ENCODE results near the gene ZNF521. TPM values are rescaled to one million over a fixed set of nuclear protein-coding genes. Genes with fewer than 3 reads are reported as not detected.

ZNF521 gene
- total RNA-seq, 1 donor from 2014 or later: 58.7 TPM

- Mint-ChIP-seq H3K27me3 (ENCODE audit: unreplicated experiment) (no peaks in the 10 kb centered on the region), H3K27ac (ENCODE audit: unreplicated experiment) (no peak overlapping the region), H3K4me3 (ENCODE audit: unreplicated experiment) (no peak overlapping the region), H3K4me1 (ENCODE audit: low read depth, unreplicated experiment) (peaks cover 6% of the 10 kb centered on the region), H3K9me3 (ENCODE audit: unreplicated experiment) (no peaks in the 10 kb centered on the region), H3K36me3 (ENCODE audit: unreplicated experiment) (no peaks in the 10 kb centered on the region)
- no peak for DNase-seq
- TF ChIP-seq, protein P1, sequence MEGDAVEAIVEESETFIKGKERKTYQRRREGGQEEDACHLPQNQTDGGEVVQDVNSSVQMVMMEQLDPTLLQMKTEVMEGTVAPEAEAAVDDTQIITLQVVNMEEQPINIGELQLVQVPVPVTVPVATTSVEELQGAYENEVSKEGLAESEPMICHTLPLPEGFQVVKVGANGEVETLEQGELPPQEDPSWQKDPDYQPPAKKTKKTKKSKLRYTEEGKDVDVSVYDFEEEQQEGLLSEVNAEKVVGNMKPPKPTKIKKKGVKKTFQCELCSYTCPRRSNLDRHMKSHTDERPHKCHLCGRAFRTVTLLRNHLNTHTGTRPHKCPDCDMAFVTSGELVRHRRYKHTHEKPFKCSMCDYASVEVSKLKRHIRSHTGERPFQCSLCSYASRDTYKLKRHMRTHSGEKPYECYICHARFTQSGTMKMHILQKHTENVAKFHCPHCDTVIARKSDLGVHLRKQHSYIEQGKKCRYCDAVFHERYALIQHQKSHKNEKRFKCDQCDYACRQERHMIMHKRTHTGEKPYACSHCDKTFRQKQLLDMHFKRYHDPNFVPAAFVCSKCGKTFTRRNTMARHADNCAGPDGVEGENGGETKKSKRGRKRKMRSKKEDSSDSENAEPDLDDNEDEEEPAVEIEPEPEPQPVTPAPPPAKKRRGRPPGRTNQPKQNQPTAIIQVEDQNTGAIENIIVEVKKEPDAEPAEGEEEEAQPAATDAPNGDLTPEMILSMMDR (IDR thresholded peaks at IDR 0.05; ENCODE audit: partially characterized antibody, unreplicated experiment): no peak
Measured at GRCh38 chr18:25240420-25240770, 111.6 kb downstream of the ZNF521 start.

GRCh38 chr18:25239581-25240419, 112.2 kb downstream of the ZNF521 start:
- Mint-ChIP-seq H3K9me3 (ENCODE audit: unreplicated experiment) (no peaks in the 10 kb centered on the region), H3K27me3 (ENCODE audit: unreplicated experiment) (no peaks in the 10 kb centered on the region), H3K27ac (ENCODE audit: unreplicated experiment) (no peak overlapping the region), H3K36me3 (ENCODE audit: unreplicated experiment) (no peaks in the 10 kb centered on the region), H3K4me1 (ENCODE audit: low read depth, unreplicated experiment) (peaks cover 6% of the 10 kb centered on the region), H3K4me3 (ENCODE audit: unreplicated experiment) (no peak overlapping the region)
- TF ChIP-seq, protein P1 (IDR thresholded peaks at IDR 0.05; ENCODE audit: partially characterized antibody, unreplicated experiment): no peak
- DNase-seq: no peak

GRCh38 chr18:25239151-25239550, 112.8 kb downstream of the ZNF521 start:
- no peak for DNase-seq
- no peak overlapping the region for H3K4me3 Mint-ChIP-seq (ENCODE audit: unreplicated experiment)
- no peaks in the 10 kb centered on the region for H3K27me3 Mint-ChIP-seq (ENCODE audit: unreplicated experiment)
- H3K27ac Mint-ChIP-seq (ENCODE audit: unreplicated experiment): no peak overlapping the region
- H3K36me3 Mint-ChIP-seq (ENCODE audit: unreplicated experiment): no peaks in the 10 kb centered on the region
- no peaks in the 10 kb centered on the region for H3K9me3 Mint-ChIP-seq (ENCODE audit: unreplicated experiment)
- H3K4me1 Mint-ChIP-seq (ENCODE audit: low read depth, unreplicated experiment): peaks cover 6% of the 10 kb centered on the region
- TF ChIP-seq, protein P1 (IDR thresholded peaks at IDR 0.05; ENCODE audit: partially characterized antibody, unreplicated experiment): no peak

DNA sequence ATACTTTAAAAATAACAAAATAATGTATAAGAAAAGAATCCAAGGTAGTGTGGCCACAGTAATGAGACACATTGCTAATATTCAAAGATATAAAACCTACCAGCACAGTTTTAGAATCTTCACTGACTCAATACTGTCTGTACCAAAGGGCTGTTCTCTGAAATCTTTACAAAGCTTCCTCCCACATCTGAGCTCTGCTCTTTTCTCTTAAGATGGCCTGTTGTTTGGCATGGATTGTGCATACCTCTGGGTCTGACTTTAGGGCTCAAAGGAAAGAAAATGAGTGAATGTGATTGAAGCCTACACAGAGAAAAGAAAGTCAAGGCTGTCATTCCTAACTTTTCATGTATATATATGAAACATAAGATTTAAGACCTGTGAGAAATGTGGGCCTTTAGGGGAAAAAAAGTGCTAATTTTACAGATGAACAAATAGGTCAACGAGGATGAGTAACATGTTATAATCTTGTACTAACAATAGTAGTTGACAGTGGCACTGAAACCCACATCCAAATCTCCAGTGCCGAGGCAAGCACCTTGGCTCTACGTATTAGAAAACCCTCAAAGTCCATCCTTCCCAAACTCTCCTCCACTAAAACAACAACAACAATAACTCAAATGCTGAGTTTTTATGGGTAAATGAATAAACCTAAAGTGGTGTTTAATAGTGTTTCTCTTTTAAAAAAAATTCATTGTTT, 114.2 kb downstream of the ZNF521 start:
- TF ChIP-seq, protein P1 (IDR thresholded peaks at IDR 0.05; ENCODE audit: partially characterized antibody, unreplicated experiment): no peak
- no peak for DNase-seq
- no peak overlapping the region for H3K4me3 Mint-ChIP-seq (ENCODE audit: unreplicated experiment)

GRCh38 chr18:25236736-25237135, 115.2 kb downstream of the ZNF521 start:
- Mint-ChIP-seq H3K27ac (ENCODE audit: unreplicated experiment) (no peak overlapping the region), H3K9me3 (ENCODE audit: unreplicated experiment) (no peaks in the 10 kb centered on the region), H3K4me3 (ENCODE audit: unreplicated experiment) (no peak overlapping the region), H3K4me1 (ENCODE audit: low read depth, unreplicated experiment) (peaks cover 18% of the 10 kb centered on the region), H3K27me3 (ENCODE audit: unreplicated experiment) (no peaks in the 10 kb centered on the region), H3K36me3 (ENCODE audit: unreplicated experiment) (no peaks in the 10 kb centered on the region)
- DNase-seq: no peak
- TF ChIP-seq, protein P1 (IDR thresholded peaks at IDR 0.05; ENCODE audit: partially characterized antibody, unreplicated experiment): no peak

More for the DNA sequence above, 114.2 kb downstream of the ZNF521 start:
- Mint-ChIP-seq H3K27ac (ENCODE audit: unreplicated experiment) (no peak overlapping the region), H3K4me1 (ENCODE audit: low read depth, unreplicated experiment) (peaks cover 13% of the 10 kb centered on the region), H3K36me3 (ENCODE audit: unreplicated experiment) (no peaks in the 10 kb centered on the region), H3K27me3 (ENCODE audit: unreplicated experiment) (no peaks in the 10 kb centered on the region), H3K9me3 (ENCODE audit: unreplicated experiment) (no peaks in the 10 kb centered on the region)
